NCI-H510A (cell line): ENCODE results near the gene FBXO22.
"Not testable (repeated sequence)": the region's sequence is repeated elsewhere in the genome, so short reads cannot be mapped to it uniquely, and the experiment has no call there.

ENCODE experiments used
- DNase-seq: peaks from one replicate; lab custom pipeline; 2025; lab: John Stamatoyannopoulos, UW

FBXO22 gene

DNA sequence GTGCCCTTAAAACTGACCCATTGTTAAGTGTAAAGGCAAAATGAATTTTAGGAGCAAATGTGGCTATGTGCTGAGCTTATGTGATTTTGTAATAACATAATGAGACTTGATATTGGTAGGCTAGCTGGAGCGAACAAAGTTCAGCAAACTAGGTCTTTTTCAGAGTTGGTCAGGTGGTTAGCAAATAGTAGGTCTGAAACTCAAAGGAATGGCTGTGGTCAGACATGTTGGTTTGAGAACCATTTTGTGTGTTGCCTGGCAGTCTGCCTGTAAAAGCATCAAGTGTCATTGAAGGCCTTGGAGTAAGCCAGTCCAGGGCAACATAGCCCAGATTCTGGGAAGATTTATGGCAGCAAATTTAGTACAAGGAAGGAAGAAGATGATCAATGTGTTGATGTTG lies 16.4 kb downstream of the FBXO22 start:
- no peak for DNase-seq

- DNase-seq = no peak
Measured at GRCh38 chr15:75921732-75922703, 18.3 kb downstream of the FBXO22 start.

- DNase-seq = no peak
Measured at GRCh38 chr15:75923756-75924155, 20.1 kb downstream of the FBXO22 start.

DNA sequence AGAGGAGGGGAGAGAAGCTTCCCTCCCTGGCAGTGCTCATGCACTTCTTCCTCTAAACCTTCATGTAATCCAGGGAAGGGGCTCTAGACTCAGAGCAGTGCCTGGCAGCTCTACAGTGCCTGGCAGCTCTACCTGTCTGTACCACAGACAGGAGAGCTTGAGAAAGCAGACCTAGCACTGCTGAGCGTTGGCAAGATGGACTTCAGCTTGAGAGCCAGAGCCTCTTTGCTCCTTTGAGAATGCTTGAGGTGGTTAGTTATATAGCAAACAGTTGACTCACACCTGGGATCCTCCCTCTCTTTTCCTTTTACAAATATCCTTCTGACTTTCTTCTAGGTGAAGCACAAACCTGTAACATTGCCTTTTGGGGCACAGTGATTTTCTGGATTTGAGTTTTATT lies 20.9 kb downstream of the FBXO22 start:
- no peak for DNase-seq

DNA sequence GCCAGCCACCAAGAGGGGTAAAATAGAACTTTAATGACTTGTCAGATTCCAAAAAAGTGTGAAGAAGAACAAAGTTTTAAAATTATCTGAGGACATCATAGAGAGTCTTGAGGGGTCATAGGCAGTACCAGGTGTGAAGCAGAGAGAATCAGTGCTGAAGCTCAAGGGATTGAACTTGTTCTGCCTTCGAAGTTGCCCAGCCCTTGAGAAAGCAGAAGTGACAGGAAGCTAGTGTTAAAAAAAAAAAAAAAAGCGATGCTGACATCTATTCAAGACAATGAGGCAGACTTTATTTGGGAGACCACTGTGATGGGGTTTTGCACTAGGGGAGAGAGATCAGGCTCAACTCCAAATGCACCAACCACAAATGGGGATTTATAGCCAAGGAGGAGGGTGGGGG lies 21.8 kb downstream of the FBXO22 start:
- no peak for DNase-seq

- no peak for DNase-seq
Measured at GRCh38 chr15:75926931-75927330, 23.3 kb downstream of the FBXO22 start.

- DNase-seq = no peak
Measured at GRCh38 chr15:75927601-75928000, 23.9 kb downstream of the FBXO22 start.

DNA sequence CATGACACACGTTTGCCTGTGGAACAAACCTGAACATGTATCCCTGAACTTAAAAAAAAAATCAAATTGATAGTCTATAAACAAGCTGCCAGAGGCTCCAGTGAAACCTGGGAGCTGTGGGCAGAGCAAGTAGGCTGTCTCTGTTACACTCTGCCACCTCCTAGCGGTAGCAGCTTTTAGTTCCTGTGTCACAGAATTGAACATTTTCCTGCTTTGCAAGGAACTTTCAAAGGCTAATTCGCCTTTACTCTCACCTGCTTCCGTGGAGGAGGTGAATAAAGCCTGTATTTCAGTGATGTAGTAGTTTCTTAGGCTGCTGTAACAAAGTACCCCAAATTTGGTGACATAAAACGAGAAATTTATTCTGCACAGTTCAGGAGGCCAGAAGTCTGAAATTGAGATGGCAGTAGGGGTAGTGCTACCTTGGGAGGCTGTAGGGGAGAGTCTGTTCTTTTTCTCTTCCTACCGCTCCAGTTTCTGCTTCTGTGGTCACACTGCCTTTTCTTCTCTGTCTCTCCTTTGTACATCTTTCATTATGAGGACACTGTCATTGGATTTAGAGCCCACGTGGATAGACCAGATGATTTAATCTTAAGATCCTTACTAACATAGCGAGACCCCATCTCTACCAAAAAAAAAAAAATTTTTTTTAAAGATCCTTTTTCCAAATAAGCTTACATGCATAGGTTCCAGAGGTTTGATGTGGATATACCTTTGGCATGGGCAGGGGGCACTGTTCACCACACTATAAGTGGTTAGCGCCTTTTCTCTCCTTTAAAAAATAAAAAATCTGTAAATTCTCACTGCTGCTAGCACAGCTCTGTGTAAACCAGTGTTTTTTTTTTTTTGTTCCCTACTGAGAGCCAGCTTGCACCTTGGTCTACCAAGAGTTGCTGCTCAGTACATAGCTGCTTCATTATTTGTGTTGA lies 25.3 kb downstream of the FBXO22 start:
- no peak for DNase-seq

GRCh38 chr15:75929799-75930565 lies 26.3 kb downstream of the FBXO22 start:
- no peak for DNase-seq

DNA sequence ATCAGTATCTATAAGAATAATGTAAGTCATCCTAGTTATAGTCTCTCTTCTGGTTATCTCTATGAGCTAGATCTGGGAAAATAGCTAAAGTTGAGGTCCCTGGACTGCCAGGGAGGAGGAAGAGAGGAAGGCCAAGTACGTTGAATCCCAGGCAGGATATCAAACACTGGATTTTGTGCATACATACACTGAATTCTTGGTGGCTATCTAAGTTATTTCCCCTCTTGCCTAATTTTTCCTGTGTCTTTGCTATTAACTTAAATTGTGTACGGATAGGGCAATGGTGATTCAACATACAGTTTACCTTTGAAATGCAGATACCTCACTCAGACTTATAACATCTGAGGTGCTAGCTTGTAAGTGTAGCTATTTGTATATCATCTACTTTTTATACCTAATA lies 27.2 kb downstream of the FBXO22 start:
- no peak for DNase-seq

- no peak for DNase-seq
Measured at GRCh38 chr15:75942464-75942863, 38.8 kb downstream of the FBXO22 start.

DNA sequence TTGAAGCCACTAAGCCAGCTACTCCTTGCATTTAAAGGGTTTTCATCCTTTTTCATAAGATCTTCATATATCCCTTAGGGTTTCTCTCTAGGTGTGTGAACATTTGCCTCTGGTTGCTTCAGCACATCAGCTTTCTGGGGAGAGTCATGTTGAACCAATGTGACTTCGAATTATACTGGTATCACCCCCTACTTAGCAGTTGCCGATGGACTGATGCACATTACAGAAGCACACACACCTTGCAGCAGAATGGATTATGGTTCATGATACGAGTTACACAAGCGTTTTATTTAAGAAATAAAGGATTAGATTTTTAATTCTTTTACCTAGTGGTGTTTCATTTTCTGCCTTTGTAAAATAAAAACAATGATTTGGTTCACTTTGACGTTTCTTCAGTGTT lies 39.6 kb downstream of the FBXO22 start:
- no peak for DNase-seq

- no peak for DNase-seq
Measured at GRCh38 chr15:75943713-75944215, 40.1 kb downstream of the FBXO22 start.

DNA sequence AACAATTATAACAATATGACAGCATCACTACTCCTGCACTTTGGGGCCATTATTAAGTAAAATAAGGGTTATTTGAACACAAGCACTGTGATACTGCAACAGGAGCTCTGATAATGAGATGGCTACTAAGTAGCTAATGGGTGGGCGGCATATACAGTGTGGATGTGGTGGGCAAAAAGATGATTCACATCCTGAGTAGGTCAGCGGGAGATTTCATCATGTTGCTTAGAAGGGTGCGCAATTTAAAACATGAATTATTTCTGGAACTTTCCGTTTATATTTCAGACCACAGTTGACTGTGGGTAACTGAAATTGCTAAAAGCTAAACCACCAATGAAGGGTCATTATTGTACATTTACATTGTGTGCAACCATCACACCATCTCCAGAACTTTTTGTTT lies 42.3 kb downstream of the FBXO22 start:
- no peak for DNase-seq

- no peak for DNase-seq
Measured at GRCh38 chr15:75947092-75947491, 43.4 kb downstream of the FBXO22 start.

DNA sequence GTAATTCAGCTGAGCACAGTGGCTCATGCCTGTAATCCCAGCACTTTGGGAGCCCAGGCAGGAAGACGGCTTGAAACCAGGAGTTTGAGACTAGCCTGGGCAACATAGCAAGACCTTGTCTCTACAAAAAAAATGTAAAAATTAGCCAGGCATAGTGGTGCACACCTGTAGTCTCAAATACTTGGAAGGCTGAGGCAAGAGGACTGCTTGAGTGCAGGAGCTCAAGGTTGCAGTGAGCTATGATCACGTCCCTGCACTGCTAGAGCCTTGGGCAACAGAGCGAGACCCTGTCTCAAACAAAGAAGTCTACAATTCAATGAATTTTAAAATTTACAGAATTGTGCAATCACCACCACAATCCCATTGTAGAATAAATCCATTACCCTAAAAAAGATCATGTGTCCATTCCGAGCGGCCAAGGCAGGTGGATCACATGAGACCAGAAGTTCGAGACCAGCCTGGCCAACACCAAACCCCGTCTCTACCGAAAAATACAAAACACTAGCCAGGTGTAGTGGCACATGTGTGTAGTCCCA lies 45.2 kb downstream of the FBXO22 start:
- no peak for DNase-seq

DNA sequence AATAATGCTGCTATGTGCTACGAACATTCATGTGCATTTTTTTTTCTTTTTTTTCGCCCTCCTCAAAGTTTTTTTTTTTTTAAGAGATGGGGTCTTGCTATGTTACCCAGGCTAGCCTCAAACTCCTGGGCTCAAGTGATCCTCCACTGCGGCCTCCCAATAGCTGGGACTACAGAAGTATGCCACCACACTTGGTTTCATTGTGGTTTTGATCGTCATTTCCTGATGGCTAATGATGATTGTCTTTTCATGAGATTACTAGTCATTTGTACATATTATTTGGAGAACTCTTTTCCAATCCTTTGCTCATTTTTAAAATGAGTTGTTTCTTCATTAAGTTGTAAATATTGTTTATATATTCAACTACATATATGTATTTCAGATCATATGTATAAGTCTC lies 48.8 kb downstream of the FBXO22 start:
- DNase-seq = no peak

- no peak for DNase-seq
Measured at GRCh38 chr15:75955720-75956119, 52.0 kb downstream of the FBXO22 start.

DNA sequence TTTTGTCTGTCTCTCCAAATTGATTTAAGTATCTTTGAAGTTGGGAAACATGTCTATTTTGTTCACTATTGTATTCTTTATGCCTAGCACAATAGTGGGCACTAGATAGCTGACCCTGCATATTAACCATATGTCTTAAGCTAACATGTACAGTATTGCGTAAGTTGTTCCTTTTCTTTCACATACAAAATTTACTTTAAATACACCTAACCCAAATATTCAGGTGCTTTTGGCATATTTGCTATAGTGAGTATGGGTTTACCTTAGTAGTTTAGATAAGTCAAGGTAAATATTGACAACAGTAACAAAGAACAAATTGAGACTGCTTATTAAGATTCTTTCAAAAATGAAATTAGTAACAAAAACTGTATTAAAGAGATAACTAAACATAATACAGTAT lies 57.7 kb downstream of the FBXO22 start:
- DNase-seq = no peak

- DNase-seq = no peak
Measured at GRCh38 chr15:75966073-75966472, 62.4 kb downstream of the FBXO22 start.

- not testable (repeated sequence) for DNase-seq
Measured at GRCh38 chr15:75976766-75977165, 73.1 kb downstream of the FBXO22 start.
